Calu3 (cell line): ENCODE results near the gene OPN4. TPM values are rescaled to one million over a fixed set of nuclear protein-coding genes. Genes with fewer than 3 reads are reported as not detected.

Experiments
- BruUV-seq: library from RNA; stranded (reverse); fragments of 400-500 nt; replicated peaks from 2 replicates; lab custom pipeline; 2021; lab: Mats Ljungman, UMichigan
- CTCF ChIA-PET: fragments of 300-600 bp; sonication (Branson Sonifier 250); formaldehyde crosslinking; loops from one replicate; lab custom pipeline; 2022; ENCODE audit warnings: antibody characterized with exemption; lab: Charles Lee
- DNase-seq: peaks from one replicate; pipeline ENCODE4 v3.0.0; 2022
- H3K27ac Mint-ChIP-seq: one replicate; pipeline ENCODE4 v1.8.0; 2022; ENCODE audit warnings: mixed read lengths; ENCODE audit not compliant: unreplicated experiment
- H3K27me3 Mint-ChIP-seq: one replicate; pipeline ENCODE4 v1.8.0; 2022; ENCODE audit warnings: mixed read lengths; ENCODE audit not compliant: unreplicated experiment
- H3K36me3 Mint-ChIP-seq: one replicate; pipeline ENCODE4 v1.8.0; 2022; ENCODE audit warnings: mild to moderate bottlenecking, moderate library complexity, mixed read lengths; ENCODE audit not compliant: insufficient read depth, unreplicated experiment
- H3K4me1 Mint-ChIP-seq: one replicate; pipeline ENCODE4 v1.8.0; 2022; ENCODE audit warnings: mild to moderate bottlenecking, low read depth, mixed read lengths; ENCODE audit not compliant: unreplicated experiment
- H3K4me3 Mint-ChIP-seq: one replicate; pipeline ENCODE4 v1.8.0; 2022; ENCODE audit warnings: mild to moderate bottlenecking, low read depth, moderate library complexity, mixed read lengths; ENCODE audit not compliant: unreplicated experiment
- H3K9me3 Mint-ChIP-seq: one replicate; pipeline ENCODE4 v1.8.0; 2022; ENCODE audit warnings: low read depth, mixed read lengths; ENCODE audit not compliant: unreplicated experiment
- intact Hi-C: fragments of 100-400 bp; cut with micrococcal nuclease; formaldehyde crosslinking; loops from one replicate; pipeline ENCODE4 v1.10.0; 2022; ENCODE audit not compliant: unreplicated experiment
- total RNA-seq: library from RNA; stranded (reverse); gene quantifications from 2 replicates; pipeline ENCODE4 v1.2.3, GENCODE V29; 2022
- TF ChIP-seq, protein P1 (sequence below): fragments of 200-600 bp; IDR thresholded peaks from one replicate; pipeline ENCODE4 v1.8.0; 2022; ENCODE audit warnings: antibody characterized with exemption; ENCODE audit not compliant: unreplicated experiment

The OPN4 gene
- total RNA-seq, 1 experiment from 2014 or later, result not detected

- no peak for DNase-seq
- H3K9me3 Mint-ChIP-seq, result no peaks in the 10 kb centered on the region
- peaks cover 37% of the 10 kb centered on the region for H3K27me3 Mint-ChIP-seq
- TF ChIP-seq, protein P1, sequence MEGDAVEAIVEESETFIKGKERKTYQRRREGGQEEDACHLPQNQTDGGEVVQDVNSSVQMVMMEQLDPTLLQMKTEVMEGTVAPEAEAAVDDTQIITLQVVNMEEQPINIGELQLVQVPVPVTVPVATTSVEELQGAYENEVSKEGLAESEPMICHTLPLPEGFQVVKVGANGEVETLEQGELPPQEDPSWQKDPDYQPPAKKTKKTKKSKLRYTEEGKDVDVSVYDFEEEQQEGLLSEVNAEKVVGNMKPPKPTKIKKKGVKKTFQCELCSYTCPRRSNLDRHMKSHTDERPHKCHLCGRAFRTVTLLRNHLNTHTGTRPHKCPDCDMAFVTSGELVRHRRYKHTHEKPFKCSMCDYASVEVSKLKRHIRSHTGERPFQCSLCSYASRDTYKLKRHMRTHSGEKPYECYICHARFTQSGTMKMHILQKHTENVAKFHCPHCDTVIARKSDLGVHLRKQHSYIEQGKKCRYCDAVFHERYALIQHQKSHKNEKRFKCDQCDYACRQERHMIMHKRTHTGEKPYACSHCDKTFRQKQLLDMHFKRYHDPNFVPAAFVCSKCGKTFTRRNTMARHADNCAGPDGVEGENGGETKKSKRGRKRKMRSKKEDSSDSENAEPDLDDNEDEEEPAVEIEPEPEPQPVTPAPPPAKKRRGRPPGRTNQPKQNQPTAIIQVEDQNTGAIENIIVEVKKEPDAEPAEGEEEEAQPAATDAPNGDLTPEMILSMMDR, result no peak
- H3K4me3 Mint-ChIP-seq, result no peak overlapping the region
- no peaks in the 10 kb centered on the region for H3K36me3 Mint-ChIP-seq
- intact Hi-C loops, result no loop called here
- no peak overlapping the region for H3K27ac Mint-ChIP-seq
- CTCF ChIA-PET, result interaction anchor here (0.6 kb wide), 1 partner anchor 479 kb away, joined by 3 read pairs; no protein-coding TSS in a partner anchor
- BruUV-seq, result no TSS peak
- H3K4me1 Mint-ChIP-seq, result peaks cover 11% of the 10 kb centered on the region
These were observed 9.4 kb downstream of the OPN4 start for GRCh38 chr10:86663576-86664339.

- TF ChIP-seq, protein P1, result no peak
- H3K4me1 Mint-ChIP-seq, result peaks cover 14% of the 10 kb centered on the region
- no peaks in the 10 kb centered on the region for H3K9me3 Mint-ChIP-seq
- H3K36me3 Mint-ChIP-seq, result no peaks in the 10 kb centered on the region
- intact Hi-C loops, result loop anchor here (5.0 kb wide), 1 partner anchor 72 kb away; no protein-coding TSS in a partner anchor
- no peak for DNase-seq
- H3K27ac Mint-ChIP-seq, result no peak overlapping the region
- H3K27me3 Mint-ChIP-seq, result peaks cover 28% of the 10 kb centered on the region
- CTCF ChIA-PET, result interaction anchor here (0.6 kb wide), 1 partner anchor 479 kb away, joined by 3 read pairs; no protein-coding TSS in a partner anchor
- no peak overlapping the region for H3K4me3 Mint-ChIP-seq
- BruUV-seq, result no TSS peak
These were observed 10.2 kb downstream of the OPN4 start for GRCh38 chr10:86664341-86665217.

- Mint-ChIP-seq H3K27me3 (peaks cover 22% of the 10 kb centered on the region), H3K4me1 (peaks cover 14% of the 10 kb centered on the region), H3K9me3 (no peaks in the 10 kb centered on the region), H3K36me3 (no peaks in the 10 kb centered on the region), H3K27ac (no peak overlapping the region), H3K4me3 (no peak overlapping the region)
- CTCF ChIA-PET, result no interaction called here
- DNase-seq, result no peak
- no TSS peak for BruUV-seq
- intact Hi-C loops, result loop anchor here (5.0 kb wide), 1 partner anchor 73 kb away; no protein-coding TSS in a partner anchor
- TF ChIP-seq, protein P1, result no peak
These were observed 10.9 kb downstream of the OPN4 start for GRCh38 chr10:86665218-86665607.

DNA sequence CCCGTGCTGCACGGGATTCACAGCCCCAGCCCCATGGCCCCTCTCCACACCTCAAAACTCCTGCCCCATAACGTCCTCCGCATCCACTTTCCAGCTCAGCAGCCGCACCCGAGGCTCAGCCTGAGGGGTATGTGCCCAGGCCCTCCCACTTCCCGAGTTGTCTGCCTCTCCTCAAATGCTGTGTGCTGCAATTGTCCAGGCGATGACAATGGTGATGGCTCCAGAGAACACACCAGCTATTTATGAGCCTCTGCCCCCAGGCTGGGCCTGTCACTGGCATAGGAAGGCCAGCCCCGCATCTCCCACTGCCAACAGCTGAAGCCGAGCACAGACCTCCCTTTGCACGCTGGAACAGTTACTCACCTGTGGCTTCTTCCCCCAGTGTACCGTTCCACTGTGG is 11.5 kb downstream of the OPN4 start:
- CTCF ChIA-PET, result no interaction called here
- H3K4me3 Mint-ChIP-seq, result no peak overlapping the region

More for the DNA sequence above, 11.5 kb downstream of the OPN4 start:
- Mint-ChIP-seq H3K4me1 (peaks cover 14% of the 10 kb centered on the region), H3K9me3 (no peaks in the 10 kb centered on the region), H3K27ac (no peak overlapping the region), H3K27me3 (peaks cover 16% of the 10 kb centered on the region), H3K36me3 (no peaks in the 10 kb centered on the region)
- intact Hi-C loops, result loop anchor here (5.0 kb wide), 1 partner anchor 74 kb away; no protein-coding TSS in a partner anchor
- no peak for DNase-seq
- BruUV-seq, result no TSS peak
- TF ChIP-seq, protein P1, result no peak
